Neural cell (in vitro differentiated cells): ENCODE data around the gene SKIDA1. TPM values are rescaled to one million over a fixed set of nuclear protein-coding genes. Genes with fewer than 3 reads are reported as not detected.
A peak's percentile ranks its signal among the peaks of the same experiment; 100 is the strongest.

Experiments used
- H2AFZ ChIP-seq: fragments of 200-600, 300-800 bp; sonication (generic), shearing (Covaris generic); 2 replicates; pipeline ENCODE4 v1.6.0; 2014; ENCODE audit warnings: low read depth, mild to moderate bottlenecking, antibody characterized with exemption, low read length, moderate library complexity
- H3F3A ChIP-seq: fragments of 200-600 bp; shearing (Covaris generic); 2 replicates; pipeline ENCODE4 v1.6.1; 2016; ENCODE audit warnings: mild to moderate bottlenecking, moderate library complexity, mixed read lengths, antibody characterized with exemption, low read length; ENCODE audit not compliant: insufficient read depth, poor library complexity, severe bottlenecking
- H3K27ac ChIP-seq: fragments of 200-600, 300-800 bp; sonication (generic), shearing (Covaris generic); 2 replicates; pipeline ENCODE4 v1.5.1; 2014; ENCODE audit warnings: mild to moderate bottlenecking, low read length, moderate library complexity
- H3K27me3 ChIP-seq: fragments of 300-800, 200-600 bp; sonication (generic), shearing (Covaris generic); 2 replicates; pipeline ENCODE4 v1.6.0; 2014; ENCODE audit warnings: mild to moderate bottlenecking, low read depth, low read length, moderate library complexity; ENCODE audit not compliant: insufficient read depth
- H3K36me3 ChIP-seq: fragments of 300-800, 200-600 bp; sonication (generic), shearing (Covaris generic); 2 replicates; pipeline ENCODE4 v1.5.1; 2014; ENCODE audit warnings: mild to moderate bottlenecking, antibody characterized with exemption, low read length, moderate library complexity; ENCODE audit not compliant: insufficient read depth
- H3K4me2 ChIP-seq: fragments of 300-800, 200-600 bp; sonication (generic), shearing (Covaris generic); 2 replicates; pipeline ENCODE4 v1.6.0; 2014; ENCODE audit warnings: mild to moderate bottlenecking, low read length
- H3K4me3 ChIP-seq: fragments of 300-800, 200-600 bp; sonication (generic), shearing (Covaris generic); 2 replicates; pipeline ENCODE4 v1.5.1; 2014; ENCODE audit warnings: mild to moderate bottlenecking, low read length, moderate library complexity
- H3K79me2 ChIP-seq: fragments of 200-600 bp; shearing (Covaris generic); replicated peaks from 2 replicates; pipeline ENCODE4 v1.6.0; 2014; ENCODE audit warnings: mild to moderate bottlenecking, low read length, moderate library complexity; ENCODE audit not compliant: insufficient read depth
- H3K9ac ChIP-seq: fragments of 300-800, 200-600 bp; sonication (generic), shearing (Covaris generic); 2 replicates; pipeline ENCODE4 v1.6.1; 2016; ENCODE audit warnings: mild to moderate bottlenecking, low read length, mixed read lengths
- H3K9me2 ChIP-seq: fragments of 200-600 bp; shearing (Covaris generic); 2 replicates; pipeline ENCODE4 v1.6.1; 2016; ENCODE audit warnings: mild to moderate bottlenecking, low read length, mixed read lengths; ENCODE audit not compliant: insufficient read depth
- H3K9me3 ChIP-seq: fragments of 200-600, 300-800 bp; sonication (generic), shearing (Covaris generic); 2 replicates; pipeline ENCODE4 v1.6.1; 2016; ENCODE audit warnings: mild to moderate bottlenecking, mixed run types, low read length, moderate library complexity, mixed read lengths
- H4K20me1 ChIP-seq: fragments of 200-600 bp; shearing (Covaris generic); 2 replicates; pipeline ENCODE4 v1.6.1; 2016; ENCODE audit warnings: mild to moderate bottlenecking, mixed run types; ENCODE audit not compliant: insufficient read depth
- CTCF ChIP-seq: fragments of 450-650 bp; IDR thresholded peaks from 2 replicates; pipeline ENCODE4 v1.5.1; 2014; ENCODE audit warnings: antibody characterized with exemption, mild to moderate bottlenecking, moderate library complexity; ENCODE audit not compliant: poor library complexity, severe bottlenecking
- EP300 ChIP-seq: fragments of 450-650 bp; conservative IDR thresholded peaks from 2 replicates; pipeline ENCODE4 v1.6.1; 2014; ENCODE audit warnings: antibody characterized with exemption, mild to moderate bottlenecking, moderate library complexity; ENCODE audit not compliant: poor library complexity, severe bottlenecking
- EZH2 ChIP-seq: fragments of 200-600, 300-800 bp; shearing (Covaris generic), sonication (generic); IDR thresholded peaks from 2 replicates; pipeline ENCODE4 v1.6.1; 2014; ENCODE audit warnings: antibody characterized with exemption, low read length, borderline replicate concordance, mild to moderate bottlenecking; ENCODE audit not compliant: insufficient read depth, poor library complexity, severe bottlenecking
- MXI1 ChIP-seq: fragments of 450-650 bp; conservative IDR thresholded peaks from 2 replicates; pipeline ENCODE4 v1.6.1; 2014; ENCODE audit warnings: antibody characterized with exemption, mild to moderate bottlenecking; ENCODE audit not compliant: poor library complexity, severe bottlenecking
- POLR2AphosphoS5 ChIP-seq: IDR thresholded peaks from 2 replicates; pipeline ENCODE4 v1.6.1; 2012
- RAD21 ChIP-seq: fragments of 450-650 bp; conservative IDR thresholded peaks from 2 replicates; pipeline ENCODE4 v1.6.1; 2014; ENCODE audit warnings: antibody characterized with exemption, mild to moderate bottlenecking, moderate library complexity
- REST ChIP-seq: IDR thresholded peaks from 2 replicates; pipeline ENCODE4 v1.6.1; 2012; ENCODE audit warnings: borderline replicate concordance
- SMC3 ChIP-seq: fragments of 450-650 bp; conservative IDR thresholded peaks from 2 replicates; pipeline ENCODE4 v1.6.1; 2014; ENCODE audit warnings: antibody characterized with exemption, mild to moderate bottlenecking, moderate library complexity; ENCODE audit not compliant: poor library complexity
- TAF1 ChIP-seq: IDR thresholded peaks from 2 replicates; pipeline ENCODE4 v1.6.1; 2012; ENCODE audit warnings: low read depth
- polyA plus RNA-seq: library from polyadenylated mRNA; depleted of rRNA; stranded (reverse); fragments of >200 nt; gene quantifications from 2 replicates; pipeline ENCODE4 v1.2.3, GENCODE V29; 2014

Gene SKIDA1
- polyA plus RNA-seq, 1 donor from 2014 or later: 3.7 TPM

- peaks cover 7% of the 10 kb centered on the region for H3F3A ChIP-seq
- H3K36me3 ChIP-seq: no peaks in the 10 kb centered on the region
- H3K9me3 ChIP-seq: no peaks in the 10 kb centered on the region
- no peaks in the 10 kb centered on the region for H3K9me2 ChIP-seq
- H4K20me1 ChIP-seq: no peaks in the 10 kb centered on the region
- H3K9ac ChIP-seq: peak overlapping the region; percentile 94
- TF ChIP-seq POLR2AphosphoS5: no peak
- TF ChIP-seq CTCF: no peak
- TF ChIP-seq EZH2: no peak
- no peak for TF ChIP-seq REST
- no peak for TF ChIP-seq RAD21
- TF ChIP-seq EP300: no peak
- TF ChIP-seq TAF1: no peak
- no peak for TF ChIP-seq SMC3
- no peak for TF ChIP-seq MXI1
- H3K4me2 ChIP-seq: peak overlapping the region; percentile 86
- H3K79me2 ChIP-seq: peaks cover 93% of the 10 kb centered on the region
- no peak overlapping the region for H2AFZ ChIP-seq
- H3K27me3 ChIP-seq: no peaks in the 10 kb centered on the region
- H3K4me3 ChIP-seq: peak overlapping the region; percentile 77
- H3K27ac ChIP-seq: peak overlapping the region; percentile 89
These were observed 10.6 kb downstream of the SKIDA1 start for GRCh38 chr10:21514818-21515351.

DNA sequence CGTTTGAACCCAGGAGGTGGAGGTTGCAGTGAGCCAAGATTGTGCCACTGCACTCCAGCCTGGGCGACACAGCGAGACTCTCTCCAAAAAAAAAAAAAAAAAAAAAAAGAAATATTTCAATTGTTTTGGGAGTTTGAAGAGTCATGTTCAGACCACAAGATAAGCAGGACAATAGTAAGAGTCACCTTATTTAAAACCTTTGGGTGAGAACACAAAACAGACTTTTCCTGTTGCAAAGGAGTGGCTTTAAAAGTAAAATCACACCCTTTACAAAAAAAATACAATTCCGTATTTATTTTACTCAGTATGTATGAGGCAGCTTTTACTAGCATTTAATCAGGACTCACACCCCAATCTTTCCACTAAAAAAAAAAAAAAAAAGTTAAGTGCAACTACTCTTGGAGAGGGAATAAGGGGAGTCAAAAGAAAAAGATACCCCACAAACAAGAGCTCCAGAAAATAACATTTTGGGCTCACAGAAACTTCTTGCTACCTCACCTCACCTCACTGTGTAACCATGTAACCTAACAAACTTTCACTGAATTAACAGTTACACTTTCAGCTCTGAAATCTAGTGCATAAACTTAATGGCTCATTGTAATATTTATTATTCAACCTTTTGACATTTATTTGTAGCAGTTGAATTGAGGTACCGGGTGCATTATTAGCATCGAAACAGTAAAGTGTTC, 11.2 kb downstream of the SKIDA1 start:
- Histone ChIP-seq H3K9me2 (no peaks in the 10 kb centered on the region), H3K36me3 (no peaks in the 10 kb centered on the region), H3K27me3 (peaks cover 5% of the 10 kb centered on the region), H3K9me3 (no peaks in the 10 kb centered on the region), H3K4me2 (peak overlapping the region; percentile 86), H2AFZ (no peak overlapping the region), H4K20me1 (no peaks in the 10 kb centered on the region), H3K9ac (peak overlapping the region; percentile 94), H3K4me3 (peak overlapping the region; percentile 77), H3K79me2 (peaks cover 93% of the 10 kb centered on the region), H3F3A (peaks cover 7% of the 10 kb centered on the region), H3K27ac (no peak overlapping the region)
- TF ChIP-seq CTCF: no peak
- no peak for TF ChIP-seq MXI1
- no peak for TF ChIP-seq RAD21
- no peak for TF ChIP-seq REST
- no peak for TF ChIP-seq TAF1
- TF ChIP-seq POLR2AphosphoS5: no peak
- no peak for TF ChIP-seq SMC3
